Kidney (tissue), 14 donors: ENCODE measurements around the gene IFT27. TPM values are rescaled to one million over a fixed set of nuclear protein-coding genes. Genes with fewer than 3 reads are reported as not detected.

Source experiments
- DNase-seq, 5 donors: peaks; one replicate each; pipeline ENCODE4 v3.0.0-alpha.2; 2013 to 2020
- FAIRE-seq: peaks from 2 replicates; lab custom pipeline; 2012; peaks lifted over from hg19 to GRCh38; lab: Jason Lieb, UNC
- H3K27ac ChIP-seq, 2 donors: one replicate each; pipeline ENCODE4 v1.7.0; 2013; ENCODE audit warnings: low read depth in 2 of 2, low read length in 2 of 2, inconsistent platforms in 1 of 2
- H3K27me3 ChIP-seq: one replicate; pipeline ENCODE4 v1.7.1; 2013; ENCODE audit warnings: low read length, inconsistent platforms; ENCODE audit not compliant: control insufficient read depth, insufficient read depth
- H3K36me3 ChIP-seq, 3 donors: one replicate each; pipeline versions ENCODE4 v1.7.0 to v1.7.1; 2013; ENCODE audit warnings: low read length in 3 of 3, control low read depth in 1 of 3, inconsistent platforms in 1 of 3; ENCODE audit not compliant: insufficient read depth in 3 of 3, control insufficient read depth in 2 of 3
- H3K4me1 ChIP-seq, 3 donors: one replicate each; pipeline versions ENCODE4 v1.7.0 to v1.7.1; 2013; ENCODE audit warnings: low read length in 3 of 3, inconsistent platforms in 1 of 3, low read depth in 1 of 3; ENCODE audit not compliant: control insufficient read depth in 2 of 3, insufficient read depth in 2 of 3
- H3K4me3 ChIP-seq, 3 donors: one replicate each; pipeline versions ENCODE4 v1.7.0 to v1.8.1; 2013; ENCODE audit warnings: low read length in 3 of 3, control low read depth in 1 of 3, inconsistent platforms in 1 of 3
- H3K9ac ChIP-seq, 3 donors: one replicate each; pipeline versions ENCODE4 v1.7.0 to v1.7.1; 2013; ENCODE audit warnings: low read length in 3 of 3, control low read depth in 1 of 3, inconsistent platforms in 1 of 3
- H3K9me3 ChIP-seq, 3 donors: one replicate each; pipeline versions ENCODE4 v1.7.0 to v1.7.1; 2013; ENCODE audit warnings: low read length in 3 of 3, control low read depth in 1 of 3, inconsistent platforms in 1 of 3; ENCODE audit not compliant: control insufficient read depth in 2 of 3, insufficient read depth in 1 of 3
- intact Hi-C: fragments of 100-400 bp; cut with DNase I; formaldehyde crosslinking; loops from one replicate; pipeline ENCODE4 v1.11.1; 2022
- polyA plus RNA-seq: library from polyadenylated mRNA; stranded (reverse); fragments of 350-450 nt; fragmentation: Illumina TruSeq; extraction: RNeasy Lipid Tissue Mini Kit (QIAGEN cat#74804); gene quantifications from one replicate; pipeline ENCODE4 v1.2.3, GENCODE V29; 2014; ENCODE audit warnings: low read depth, low replicate concordance; ENCODE audit not compliant: insufficient read depth
- total RNA-seq: library from RNA; stranded (reverse); fragmentation: NEBNext Ultra II Directional; extraction: Animal tissue kit (Norgen Biotek cat#: 25700); gene quantifications from one replicate; pipeline ENCODE4 v1.2.1, GENCODE V29; 2021
- TF ChIP-seq, protein P1 (sequence below): IDR thresholded peaks from 3 replicates; pipeline ENCODE4 v1.5.1; 2012; ENCODE audit warnings: mild to moderate bottlenecking, moderate library complexity, borderline replicate concordance; ENCODE audit not compliant: insufficient read depth; ENCODE audit errors: extremely low read depth
- donor health status: control.
- donor health status: control.
- donor health status: control.
- donor health status: control.
- donor health status: control.
- donor health status: DM: yes; HTN: yes; CAD: no.
- donor health status: Normal renal cell carcinoma (clear cell type).

The IFT27 gene
- total and polyA plus RNA-seq, 2 donors from 2014 or later, result 33.1 to 52.7 TPM

DNA sequence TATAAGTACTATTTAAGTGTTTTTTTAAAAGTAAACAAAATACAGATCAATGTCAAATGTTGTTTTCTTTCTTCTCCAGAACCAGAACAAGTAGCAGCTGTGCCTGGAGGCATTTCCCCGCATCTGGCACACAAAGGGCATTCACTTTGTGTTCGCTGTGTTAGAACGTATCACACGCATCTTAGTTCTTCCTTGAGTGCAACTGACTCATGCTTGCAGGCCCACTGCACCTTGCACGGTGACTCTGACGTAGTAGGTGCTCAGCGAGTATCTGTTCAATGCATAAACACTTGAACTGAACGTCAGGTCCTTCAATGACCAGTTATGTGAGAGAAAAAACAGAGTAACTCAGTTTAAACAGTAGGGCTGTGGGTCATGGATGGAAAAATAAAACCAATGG, 3.5 kb downstream of the IFT27 start:
- Histone ChIP-seq H3K27ac (no peak overlapping the region), H3K36me3 (peaks cover 0 to under 1% (median under 1%) of the 10 kb centered on the region in 3 donors), H3K4me3 (no peak overlapping the region), H3K9ac (no peak overlapping the region), H3K27me3 (no peaks in the 10 kb centered on the region), H3K4me1 (peaks cover 0 to 12% (median 3%) of the 10 kb centered on the region in 3 donors), H3K9me3 (no peaks in the 10 kb centered on the region)
- DNase-seq, result no peak
- no peak for FAIRE-seq
- TF ChIP-seq, protein P1, sequence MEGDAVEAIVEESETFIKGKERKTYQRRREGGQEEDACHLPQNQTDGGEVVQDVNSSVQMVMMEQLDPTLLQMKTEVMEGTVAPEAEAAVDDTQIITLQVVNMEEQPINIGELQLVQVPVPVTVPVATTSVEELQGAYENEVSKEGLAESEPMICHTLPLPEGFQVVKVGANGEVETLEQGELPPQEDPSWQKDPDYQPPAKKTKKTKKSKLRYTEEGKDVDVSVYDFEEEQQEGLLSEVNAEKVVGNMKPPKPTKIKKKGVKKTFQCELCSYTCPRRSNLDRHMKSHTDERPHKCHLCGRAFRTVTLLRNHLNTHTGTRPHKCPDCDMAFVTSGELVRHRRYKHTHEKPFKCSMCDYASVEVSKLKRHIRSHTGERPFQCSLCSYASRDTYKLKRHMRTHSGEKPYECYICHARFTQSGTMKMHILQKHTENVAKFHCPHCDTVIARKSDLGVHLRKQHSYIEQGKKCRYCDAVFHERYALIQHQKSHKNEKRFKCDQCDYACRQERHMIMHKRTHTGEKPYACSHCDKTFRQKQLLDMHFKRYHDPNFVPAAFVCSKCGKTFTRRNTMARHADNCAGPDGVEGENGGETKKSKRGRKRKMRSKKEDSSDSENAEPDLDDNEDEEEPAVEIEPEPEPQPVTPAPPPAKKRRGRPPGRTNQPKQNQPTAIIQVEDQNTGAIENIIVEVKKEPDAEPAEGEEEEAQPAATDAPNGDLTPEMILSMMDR, result no peak
- intact Hi-C loops, result no loop called here

DNA sequence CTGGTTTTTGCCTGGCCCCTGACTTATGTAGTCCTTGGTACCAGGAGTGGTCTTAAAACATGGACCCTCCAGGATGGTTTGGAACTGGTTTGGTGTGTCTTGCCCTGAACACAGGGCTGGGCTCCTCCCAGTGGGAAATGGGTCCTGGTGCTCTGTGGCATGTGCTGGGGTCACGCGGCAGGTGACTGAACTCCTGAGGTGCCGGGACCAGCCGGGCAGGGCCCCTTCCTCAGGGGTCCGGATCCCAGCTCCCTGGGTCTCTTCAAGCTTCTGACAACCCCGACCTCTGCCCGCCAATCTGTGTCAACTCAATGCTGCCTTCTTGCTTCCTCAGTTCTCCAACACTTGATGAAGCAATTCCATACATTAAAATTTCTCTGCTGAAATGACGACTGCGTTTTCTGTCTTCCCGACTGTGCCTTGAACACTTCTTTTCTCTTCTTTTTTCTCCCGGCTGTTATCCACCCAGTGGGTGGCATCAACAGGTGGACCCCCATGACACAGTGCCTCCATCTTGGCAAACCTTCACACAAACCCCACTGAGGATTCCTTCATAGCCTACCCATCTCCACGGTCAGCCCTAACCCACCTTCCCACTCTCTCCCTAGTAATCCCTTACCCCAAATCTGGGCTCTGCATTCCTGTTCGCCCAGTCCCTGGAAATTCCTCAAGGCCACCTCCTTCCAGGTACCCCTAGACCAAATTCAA, 4.4 kb downstream of the IFT27 start:
- H3K27ac ChIP-seq, result no peak overlapping the region
- no peaks in the 10 kb centered on the region for H3K27me3 ChIP-seq
- H3K9me3 ChIP-seq, result no peaks in the 10 kb centered on the region
- TF ChIP-seq, protein P1, result no peak
- H3K36me3 ChIP-seq, result peaks cover 2 to 10% (median 3%) of the 10 kb centered on the region in 3 donors
- peaks cover 0 to 8% (median 1%) of the 10 kb centered on the region in 3 donors for H3K4me1 ChIP-seq
- intact Hi-C loops, result no loop called here
- no peak overlapping the region for H3K4me3 ChIP-seq
- no peak for FAIRE-seq
- no peak for DNase-seq
- no peak overlapping the region for H3K9ac ChIP-seq

DNA sequence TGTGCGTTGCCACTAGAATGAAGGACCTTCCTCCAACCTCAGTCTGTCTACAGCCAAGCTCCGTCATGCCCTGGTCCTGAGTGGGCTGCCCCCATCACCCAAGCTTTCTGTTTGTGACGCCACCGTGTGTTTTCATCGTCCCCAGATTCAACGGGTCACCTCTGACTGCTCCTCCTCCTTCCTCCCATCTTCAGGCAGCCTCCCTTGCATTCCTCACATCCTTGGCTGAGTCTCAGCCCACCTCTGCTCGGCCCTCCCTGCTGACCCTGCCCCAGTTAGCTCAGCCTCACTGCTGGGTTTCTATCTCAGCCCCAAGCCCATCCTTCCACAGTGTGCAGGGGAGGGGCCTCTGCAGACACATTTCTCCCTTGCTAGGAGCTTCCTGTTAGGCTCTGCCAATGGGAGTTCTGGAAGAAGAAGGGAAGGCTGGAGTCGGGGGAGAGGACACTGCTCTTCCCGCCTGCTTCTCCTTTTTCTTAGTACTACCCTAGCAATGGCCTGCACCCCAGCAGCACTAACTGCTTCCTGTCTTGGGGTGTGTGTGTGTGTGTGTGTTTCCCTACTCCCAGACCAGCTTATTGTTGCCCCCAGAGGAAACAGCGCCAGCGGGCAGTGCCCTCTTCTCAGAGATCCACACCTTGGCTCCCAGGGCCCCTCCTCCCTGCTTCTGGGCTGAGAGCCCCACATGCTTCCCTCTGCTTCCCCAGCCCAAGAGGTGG, 5.2 kb downstream of the IFT27 start:
- no peaks in the 10 kb centered on the region for H3K9me3 ChIP-seq
- intact Hi-C loops, result no loop called here
- peaks cover 0 to 7% (median 0%) of the 10 kb centered on the region in 3 donors for H3K4me1 ChIP-seq
- no peak overlapping the region for H3K4me3 ChIP-seq
- TF ChIP-seq, protein P1, result no peak
- no peak overlapping the region for H3K9ac ChIP-seq
- no peak overlapping the region for H3K27ac ChIP-seq
- H3K36me3 ChIP-seq, result peaks cover 2 to 11% (median 3%) of the 10 kb centered on the region in 3 donors
- no peak for FAIRE-seq
- H3K27me3 ChIP-seq, result no peaks in the 10 kb centered on the region
- DNase-seq, result peak in 4 of 5 donors; percentile 58 to 73 (median 62)
